ENCODE data around the gene WDPCP. TPM values are rescaled to one million over a fixed set of nuclear protein-coding genes. Genes with fewer than 3 reads are reported as not detected.
"Not testable (repeated sequence)": the region's sequence is repeated elsewhere in the genome, so short reads cannot be mapped to it uniquely, and the experiment has no call there.

The WDPCP gene
- total RNA-seq, 1 donor from 2014 or later = 18.8 TPM

- no peak for TF ChIP-seq CTCF (IDR thresholded peaks at IDR 0.05; ENCODE audit: borderline replicate concordance)
- Histone ChIP-seq H3K9me3 (replicated peaks) (peaks cover 7% of the 10 kb centered on the region), H3K4me3 (no peak overlapping the region), H3K4me1 (peaks cover 29% of the 10 kb centered on the region), H3K27me3 (ENCODE audit: low read depth) (no peaks in the 10 kb centered on the region), H3K36me3 (no peaks in the 10 kb centered on the region), H3K27ac (replicated peaks) (peak overlapping the region; percentile 35)
- intact Hi-C loops (cut with micrococcal nuclease) = no loop called here
- no peak for DNase-seq
These were observed 11.7 kb downstream of the WDPCP start for GRCh38 chr2:63576546-63576945.

GRCh38 chr2:63573726-63574345 is 14.4 kb downstream of the WDPCP start:
- H3K4me3 ChIP-seq; H3K27me3 ChIP-seq (ENCODE audit: low read depth); H3K27ac ChIP-seq (replicated peaks); intact Hi-C loops (cut with micrococcal nuclease); H3K36me3 ChIP-seq; DNase-seq: not testable (repeated sequence)
- Histone ChIP-seq H3K4me1 (peaks cover 17% of the 10 kb centered on the region), H3K9me3 (replicated peaks) (peaks cover 11% of the 10 kb centered on the region)

- DNase-seq; intact Hi-C loops (cut with micrococcal nuclease); H3K36me3 ChIP-seq; H3K4me3 ChIP-seq; H3K27ac ChIP-seq (replicated peaks); H3K27me3 ChIP-seq (ENCODE audit: low read depth): not testable (repeated sequence)
- peaks cover 19% of the 10 kb centered on the region for H3K9me3 ChIP-seq (replicated peaks)
- H3K4me1 ChIP-seq = peaks cover 17% of the 10 kb centered on the region
These were observed 15.3 kb downstream of the WDPCP start for GRCh38 chr2:63573026-63573425.

GRCh38 chr2:63572001-63572400 is 16.3 kb downstream of the WDPCP start:
- intact Hi-C loops (cut with micrococcal nuclease) = no loop called here
- Histone ChIP-seq H3K4me1 (peaks cover 17% of the 10 kb centered on the region), H3K36me3 (no peaks in the 10 kb centered on the region), H3K4me3 (no peak overlapping the region), H3K27me3 (ENCODE audit: low read depth) (no peaks in the 10 kb centered on the region), H3K9me3 (replicated peaks) (peaks cover 21% of the 10 kb centered on the region), H3K27ac (replicated peaks) (no peak overlapping the region)
- DNase-seq = no peak
- TF ChIP-seq CTCF (IDR thresholded peaks at IDR 0.05; ENCODE audit: borderline replicate concordance) = no peak

GRCh38 chr2:63571291-63571690 is 17.0 kb downstream of the WDPCP start:
- intact Hi-C loops (cut with micrococcal nuclease) = no loop called here
- peaks cover 11% of the 10 kb centered on the region for H3K4me1 ChIP-seq
- no peak overlapping the region for H3K27ac ChIP-seq (replicated peaks)
- H3K36me3 ChIP-seq = no peaks in the 10 kb centered on the region
- no peaks in the 10 kb centered on the region for H3K27me3 ChIP-seq (ENCODE audit: low read depth)
- TF ChIP-seq CTCF (IDR thresholded peaks at IDR 0.05; ENCODE audit: borderline replicate concordance) = no peak
- no peak overlapping the region for H3K4me3 ChIP-seq
- DNase-seq = no peak
- peaks cover 26% of the 10 kb centered on the region for H3K9me3 ChIP-seq (replicated peaks)

GRCh38 chr2:63569740-63570139 is 18.5 kb downstream of the WDPCP start:
- no peaks in the 10 kb centered on the region for H3K27me3 ChIP-seq (ENCODE audit: low read depth)
- no peaks in the 10 kb centered on the region for H3K36me3 ChIP-seq
- H3K4me1 ChIP-seq = peaks cover 4% of the 10 kb centered on the region
- no peak for DNase-seq
- H3K4me3 ChIP-seq = no peak overlapping the region
- intact Hi-C loops (cut with micrococcal nuclease) = no loop called here
- peaks cover 26% of the 10 kb centered on the region for H3K9me3 ChIP-seq (replicated peaks)
- TF ChIP-seq CTCF (IDR thresholded peaks at IDR 0.05; ENCODE audit: borderline replicate concordance) = no peak
- no peak overlapping the region for H3K27ac ChIP-seq (replicated peaks)
